B cell (primary cell): ENCODE data around the gene DNAH3.

Experiments used
- CTCF ChIP-seq: fragments of 200-600 bp; IDR thresholded peaks from one replicate; pipeline ENCODE4 v1.8.0; 2022; ENCODE audit warnings: antibody characterized with exemption, mild to moderate bottlenecking
- EZH2 ChIP-seq: IDR thresholded peaks from 2 replicates; pipeline ENCODE4 v1.6.1; 2012; ENCODE audit warnings: borderline replicate concordance, low read depth, mild to moderate bottlenecking, moderate library complexity, low read length; ENCODE audit not compliant: insufficient read depth, poor library complexity, severe bottlenecking

GRCh38 chr16:21162661-21163151 is 12.1 kb upstream of the DNAH3 start:
- TF ChIP-seq CTCF, result no peak
- no peak for TF ChIP-seq EZH2
